ENCODE measurements around the gene CD68.

Gene CD68

GRCh38 chr17:7579001-7579833 is at the start of gene CD68:
Gene CD68 (plus strand): TSS chr17:7579638. CDS start chr17:7579678, 40 bp downstream.
- FAIRE-seq: peak; percentile 99

- no peak for FAIRE-seq
Measured at GRCh38 chr17:7530023-7530900, 49.2 kb upstream of the CD68 start.

- FAIRE-seq: no peak
Measured at GRCh38 chr17:7538050-7538449, 41.4 kb upstream of the CD68 start.

GRCh38 chr17:7538891-7539545 is 40.4 kb upstream of the CD68 start:
- FAIRE-seq: no peak

- FAIRE-seq: no peak
Measured at GRCh38 chr17:7541074-7541621, 38.3 kb upstream of the CD68 start.

- FAIRE-seq: no peak
Measured at GRCh38 chr17:7544911-7545310, 34.5 kb upstream of the CD68 start.

GRCh38 chr17:7548585-7549400 is 30.6 kb upstream of the CD68 start, which contains the start of gene TNFSF12:
Gene TNFSF12 (plus strand): TSS chr17:7549058. CDS start chr17:7549154, 96 bp downstream.
- no peak for FAIRE-seq

GRCh38 chr17:7549401-7550055 is 29.9 kb upstream of the CD68 start:
- no peak for FAIRE-seq

- FAIRE-seq: no peak
Measured at GRCh38 chr17:7550344-7550743, 29.1 kb upstream of the CD68 start.

- no peak for FAIRE-seq
Measured at GRCh38 chr17:7551396-7551795, 28.0 kb upstream of the CD68 start.

- FAIRE-seq: no peak
Measured at GRCh38 chr17:7552621-7553051, 26.8 kb upstream of the CD68 start.

GRCh38 chr17:7553356-7553755 is 26.1 kb upstream of the CD68 start:
- no peak for FAIRE-seq

- no peak for FAIRE-seq
Measured at GRCh38 chr17:7555320-7555948, 24.0 kb upstream of the CD68 start.

GRCh38 chr17:7556627-7557026 is 22.8 kb upstream of the CD68 start:
- no peak for FAIRE-seq

GRCh38 chr17:7557147-7557764 is 22.2 kb upstream of the CD68 start:
- FAIRE-seq: no peak

- FAIRE-seq: no peak
Measured at GRCh38 chr17:7557775-7558543, 21.5 kb upstream of the CD68 start.

- FAIRE-seq: no peak
Measured at GRCh38 chr17:7558544-7559319, 20.7 kb upstream of the CD68 start, which contains the start of gene TNFSF13. Gene TNFSF13 (plus strand): TSS chr17:7558750. CDS start chr17:7559040, 290 bp downstream.

GRCh38 chr17:7559320-7560171 is 19.9 kb upstream of the CD68 start:
- no peak for FAIRE-seq

Measured in G401.6 (cell line).